ENCODE data around the gene GNB4. TPM values are rescaled to one million over a fixed set of nuclear protein-coding genes. Genes with fewer than 3 reads are reported as not detected.

The GNB4 gene
- total RNA-seq, 2 donors from 2014 or later, result 6.3 to 11.9 TPM

DNA sequence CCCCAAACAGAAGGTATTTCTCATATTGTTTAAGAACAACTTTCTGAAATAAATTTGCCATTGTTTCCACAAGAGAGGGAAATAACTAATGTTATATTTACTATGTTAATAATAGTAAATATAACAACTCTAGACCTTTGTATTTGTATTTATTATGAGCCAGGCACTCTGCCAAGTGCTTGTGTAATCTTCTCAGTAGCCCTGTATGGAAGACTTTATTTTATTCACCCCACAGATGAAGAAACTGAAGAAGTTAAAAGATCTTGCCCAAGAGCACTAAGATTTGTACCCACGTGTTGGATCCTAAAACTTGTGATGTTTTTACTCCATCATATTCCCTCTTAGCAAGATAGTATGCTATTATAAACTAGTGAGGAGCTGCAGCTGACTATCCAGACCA lies 12.0 kb upstream of the GNB4 start:
- intact Hi-C loops (cut with DNase I), result no loop called here
- no peak for TF ChIP-seq POLR2A (IDR thresholded peaks at IDR 0.05)
- no peak for DNase-seq (ENCODE audit: low spot score)

DNA sequence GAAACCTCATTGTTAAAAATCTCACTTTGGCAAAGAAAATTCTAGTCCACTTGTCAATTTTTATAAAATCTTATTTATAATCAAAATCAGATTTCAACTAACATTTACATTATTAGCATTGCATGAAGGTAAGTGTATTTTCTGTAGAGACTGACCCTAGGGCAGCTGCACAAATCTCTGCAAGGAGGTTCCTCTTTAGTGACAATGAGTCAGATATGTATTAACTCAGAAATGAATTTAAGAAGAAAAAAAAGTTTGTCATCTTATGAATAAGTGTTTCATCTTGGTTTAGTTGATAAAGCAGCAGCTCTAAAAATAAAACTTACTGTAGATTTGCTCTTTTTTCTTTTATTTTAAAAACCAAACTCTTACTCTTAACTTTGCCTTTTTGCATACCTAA lies 9.0 kb upstream of the GNB4 start:
- no peak for DNase-seq (ENCODE audit: low spot score)
- no peaks in the 10 kb centered on the region for H3K4me1 ChIP-seq (replicated peaks)
- TF ChIP-seq, protein P1, sequence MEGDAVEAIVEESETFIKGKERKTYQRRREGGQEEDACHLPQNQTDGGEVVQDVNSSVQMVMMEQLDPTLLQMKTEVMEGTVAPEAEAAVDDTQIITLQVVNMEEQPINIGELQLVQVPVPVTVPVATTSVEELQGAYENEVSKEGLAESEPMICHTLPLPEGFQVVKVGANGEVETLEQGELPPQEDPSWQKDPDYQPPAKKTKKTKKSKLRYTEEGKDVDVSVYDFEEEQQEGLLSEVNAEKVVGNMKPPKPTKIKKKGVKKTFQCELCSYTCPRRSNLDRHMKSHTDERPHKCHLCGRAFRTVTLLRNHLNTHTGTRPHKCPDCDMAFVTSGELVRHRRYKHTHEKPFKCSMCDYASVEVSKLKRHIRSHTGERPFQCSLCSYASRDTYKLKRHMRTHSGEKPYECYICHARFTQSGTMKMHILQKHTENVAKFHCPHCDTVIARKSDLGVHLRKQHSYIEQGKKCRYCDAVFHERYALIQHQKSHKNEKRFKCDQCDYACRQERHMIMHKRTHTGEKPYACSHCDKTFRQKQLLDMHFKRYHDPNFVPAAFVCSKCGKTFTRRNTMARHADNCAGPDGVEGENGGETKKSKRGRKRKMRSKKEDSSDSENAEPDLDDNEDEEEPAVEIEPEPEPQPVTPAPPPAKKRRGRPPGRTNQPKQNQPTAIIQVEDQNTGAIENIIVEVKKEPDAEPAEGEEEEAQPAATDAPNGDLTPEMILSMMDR (IDR thresholded peaks at IDR 0.05), result no peak
- TF ChIP-seq POLR2AphosphoS5 (IDR thresholded peaks at IDR 0.05) (no peak), POLR2A (IDR thresholded peaks at IDR 0.05) (no peak)

More for the DNA sequence above, 12.0 kb upstream of the GNB4 start:
- Histone ChIP-seq H3K27ac (no peak overlapping the region), H3K9me3 (no peaks in the 10 kb centered on the region), H3K4me3 (no peak overlapping the region), H3K36me3 (no peaks in the 10 kb centered on the region), H3K4me1 (replicated peaks) (no peaks in the 10 kb centered on the region), H3K27me3 (replicated peaks; ENCODE audit: insufficient read depth) (peaks cover 2% of the 10 kb centered on the region)
- 39% methylated on average over 1 of the region's 1 CpG for WGBS

DNA sequence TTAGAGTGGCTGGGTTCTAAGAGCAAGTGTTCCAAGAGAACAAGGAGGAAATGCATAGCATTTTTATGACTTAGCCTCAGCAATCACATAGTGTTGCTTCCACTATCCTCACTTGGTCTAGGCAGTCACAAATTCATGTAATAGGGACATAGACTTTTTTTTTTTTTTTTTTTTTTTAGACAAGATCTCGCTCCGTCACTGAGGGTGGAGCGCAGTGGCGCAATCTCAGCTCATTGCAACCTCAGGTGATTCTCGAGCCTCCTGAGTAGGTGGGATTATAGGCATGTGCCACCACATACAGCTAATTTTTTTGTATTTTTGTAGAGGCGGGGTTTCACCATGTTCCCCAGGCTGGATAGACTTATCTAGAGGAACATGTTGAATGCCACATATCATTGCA lies 4.7 kb upstream of the GNB4 start:
- Histone ChIP-seq H3K27me3 (replicated peaks; ENCODE audit: insufficient read depth) (peaks cover 2% of the 10 kb centered on the region), H3K4me1 (replicated peaks) (no peaks in the 10 kb centered on the region), H3K36me3 (no peaks in the 10 kb centered on the region), H3K9me3 (no peaks in the 10 kb centered on the region), H3K27ac (no peak overlapping the region), H3K4me3 (no peak overlapping the region)
- intact Hi-C loops (cut with DNase I), result no loop called here
- DNase-seq (ENCODE audit: low spot score), result no peak
- WGBS, result 94% methylated on average over 6 of the region's 6 CpGs
- TF ChIP-seq POLR2A (IDR thresholded peaks at IDR 0.05) (no peak), POLR2AphosphoS5 (IDR thresholded peaks at IDR 0.05) (no peak)
- TF ChIP-seq, protein P1 (IDR thresholded peaks at IDR 0.05), result no peak

More for the DNA sequence above, 9.0 kb upstream of the GNB4 start:
- no peaks in the 10 kb centered on the region for H3K9me3 ChIP-seq
- peaks cover 2% of the 10 kb centered on the region for H3K27me3 ChIP-seq (replicated peaks; ENCODE audit: insufficient read depth)
- H3K4me3 ChIP-seq, result no peak overlapping the region
- no peaks in the 10 kb centered on the region for H3K36me3 ChIP-seq
- no peak overlapping the region for H3K27ac ChIP-seq
- intact Hi-C loops (cut with DNase I), result no loop called here

DNA sequence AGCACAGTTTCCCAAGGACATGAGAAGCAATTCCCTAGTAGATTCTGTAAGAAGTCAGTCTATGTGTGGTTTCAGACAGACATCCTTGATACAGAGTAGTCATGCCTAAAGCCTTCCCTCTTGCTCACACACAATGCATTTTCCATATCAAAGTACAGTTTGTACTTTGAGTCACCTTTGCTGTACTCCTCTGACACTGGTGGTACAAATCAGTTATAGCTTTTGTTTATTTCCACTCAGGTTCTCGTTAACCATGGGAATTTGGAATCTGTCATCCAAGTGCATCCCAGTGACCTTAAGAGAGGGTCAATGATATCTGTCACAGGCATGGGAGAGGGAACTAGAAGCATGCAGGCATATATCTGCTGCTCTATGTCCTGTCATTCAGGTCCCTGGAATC lies 3.6 kb upstream of the GNB4 start:
- Histone ChIP-seq H3K9me3 (no peaks in the 10 kb centered on the region), H3K27me3 (replicated peaks; ENCODE audit: insufficient read depth) (no peaks in the 10 kb centered on the region), H3K4me3 (no peak overlapping the region), H3K36me3 (no peaks in the 10 kb centered on the region), H3K4me1 (replicated peaks) (no peaks in the 10 kb centered on the region), H3K27ac (no peak overlapping the region)
- intact Hi-C loops (cut with DNase I), result no loop called here
- DNase-seq (ENCODE audit: low spot score), result no peak
- 30% methylated on average over 1 of the region's 1 CpG for WGBS
- no peak for TF ChIP-seq POLR2A (IDR thresholded peaks at IDR 0.05)

DNA sequence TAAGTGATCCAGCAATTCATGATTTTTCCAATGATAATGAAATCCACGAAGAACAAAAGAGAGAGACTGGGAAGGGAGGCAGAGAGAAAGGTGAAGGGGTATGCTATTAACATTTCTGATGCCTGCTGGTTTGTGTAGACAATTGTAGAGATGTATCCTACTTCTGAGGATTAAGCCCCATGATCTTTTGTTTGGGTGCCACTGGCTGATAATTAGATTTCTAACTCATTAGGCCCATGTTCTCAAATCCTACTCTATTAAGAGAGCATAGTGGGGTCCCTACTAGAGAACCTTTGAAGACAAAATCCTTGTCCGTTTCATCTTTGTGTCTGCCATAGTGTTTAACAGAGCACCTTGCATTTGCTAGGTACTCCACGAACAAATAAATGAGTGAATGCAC lies 2.7 kb upstream of the GNB4 start:
- TF ChIP-seq POLR2A (IDR thresholded peaks at IDR 0.05) (no peak), POLR2AphosphoS5 (IDR thresholded peaks at IDR 0.05) (no peak)
- TF ChIP-seq, protein P1 (IDR thresholded peaks at IDR 0.05), result no peak
- Histone ChIP-seq H3K36me3 (no peaks in the 10 kb centered on the region), H3K27ac (no peak overlapping the region), H3K4me3 (no peak overlapping the region), H3K9me3 (no peaks in the 10 kb centered on the region), H3K27me3 (replicated peaks; ENCODE audit: insufficient read depth) (no peaks in the 10 kb centered on the region), H3K4me1 (replicated peaks) (no peaks in the 10 kb centered on the region)
- 59% methylated on average over 3 of the region's 3 CpGs for WGBS
- intact Hi-C loops (cut with DNase I), result no loop called here
- DNase-seq (ENCODE audit: low spot score), result no peak

DNA sequence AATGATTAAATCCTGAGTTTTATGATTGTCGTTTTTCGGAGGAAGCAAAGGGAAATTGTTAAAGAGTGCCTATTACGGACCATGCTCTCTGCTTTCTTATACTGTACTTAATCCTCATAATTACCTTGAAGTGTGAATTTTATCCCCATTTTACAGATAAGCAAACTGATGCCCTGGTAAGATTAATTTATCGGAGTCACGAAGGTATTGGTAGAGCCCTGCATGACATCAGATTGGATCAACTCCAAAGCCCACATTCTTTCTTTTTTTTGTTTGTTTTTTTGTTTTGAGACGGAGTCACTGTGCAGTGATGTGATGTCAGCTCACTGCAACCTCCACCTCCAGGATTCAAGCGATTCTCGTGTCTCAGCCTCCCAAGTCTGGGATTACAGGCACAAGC lies 1.6 kb upstream of the GNB4 start:
- DNase-seq (ENCODE audit: low spot score), result no peak
- Histone ChIP-seq H3K4me3 (no peak overlapping the region), H3K27ac (no peak overlapping the region), H3K4me1 (replicated peaks) (no peaks in the 10 kb centered on the region), H3K9me3 (no peaks in the 10 kb centered on the region), H3K27me3 (replicated peaks; ENCODE audit: insufficient read depth) (no peaks in the 10 kb centered on the region), H3K36me3 (no peaks in the 10 kb centered on the region)
- 83% methylated on average over 8 of the region's 8 CpGs for WGBS
- intact Hi-C loops (cut with DNase I), result no loop called here
- TF ChIP-seq, protein P1 (IDR thresholded peaks at IDR 0.05), result no peak
- TF ChIP-seq POLR2AphosphoS5 (IDR thresholded peaks at IDR 0.05), result no peak
- no peak for TF ChIP-seq POLR2A (IDR thresholded peaks at IDR 0.05)
